GM19372 (cell line): ENCODE measurements around the gene RCSD1.
A peak's percentile ranks its signal among the peaks of the same experiment; 100 is the strongest.
"Not testable (repeated sequence)": the region's sequence is repeated elsewhere in the genome, so short reads cannot be mapped to it uniquely, and the experiment has no call there.

Source experiments
- ATAC-seq: cut with Tn5 transposase; IDR thresholded peaks from one replicate; pipeline ENCODE4 v1.9.1; 2021; ENCODE audit warnings: mild to moderate bottlenecking, low read depth, moderate library complexity; ENCODE audit not compliant: unreplicated experiment

The RCSD1 gene

GRCh38 chr1:167710836-167711235, 80.8 kb downstream of the RCSD1 start:
- no peak for ATAC-seq

- no peak for ATAC-seq
These were observed 81.8 kb downstream of the RCSD1 start for GRCh38 chr1:167711797-167712196.

- ATAC-seq, result no peak
These were observed 83.5 kb downstream of the RCSD1 start for GRCh38 chr1:167713330-167714081.

DNA sequence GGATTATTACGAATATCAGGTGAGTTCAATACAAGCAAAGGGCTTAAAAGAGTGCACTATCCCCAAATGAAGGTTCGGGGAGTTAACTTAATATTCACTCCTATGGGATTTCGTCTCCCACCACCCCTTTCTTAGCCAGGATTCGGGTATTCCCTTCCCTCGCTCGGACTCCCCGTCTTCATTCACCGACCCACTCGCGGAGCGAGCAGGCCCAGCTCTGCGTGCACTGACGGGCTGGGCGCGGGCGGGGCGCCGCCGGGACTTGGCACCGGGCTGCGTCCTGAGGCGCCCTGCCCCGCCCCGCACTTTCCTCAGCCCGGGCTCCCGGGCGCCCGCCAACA, 84.0 kb downstream of the RCSD1 start:
- ATAC-seq, result no peak

DNA sequence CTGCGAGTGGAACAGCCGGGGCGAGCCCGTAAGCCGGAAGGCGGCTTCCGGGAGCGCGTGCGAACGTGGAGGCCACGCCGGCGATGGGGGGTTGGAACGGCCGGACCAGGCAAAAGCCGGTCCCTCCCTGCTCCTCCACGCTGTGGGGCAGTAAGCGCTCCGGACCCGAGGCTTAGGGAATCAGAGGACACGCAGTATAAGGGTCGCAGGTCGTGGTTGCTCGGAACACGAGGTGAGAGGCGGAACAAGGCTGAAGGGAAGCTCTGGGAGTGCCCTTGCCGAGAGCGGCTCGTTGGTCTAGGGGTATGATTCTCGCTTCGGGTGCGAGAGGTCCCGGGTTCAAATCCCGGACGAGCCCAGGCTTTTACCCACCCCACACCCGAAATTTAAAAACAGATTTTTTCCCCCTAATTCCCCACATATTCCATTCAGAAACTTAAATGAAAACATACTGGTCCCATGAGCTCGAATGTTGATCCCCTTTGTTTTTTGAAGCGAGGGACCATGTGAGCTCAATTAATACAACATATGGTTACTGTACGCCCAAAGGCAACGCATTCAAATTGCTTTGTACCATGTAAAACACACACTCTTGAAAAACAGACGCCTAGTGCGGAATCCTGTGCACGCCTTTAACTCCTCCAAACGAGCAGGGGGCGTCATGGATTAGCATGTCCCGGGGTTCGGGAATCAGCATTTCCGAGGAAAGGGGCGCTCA, 84.6 kb downstream of the RCSD1 start:
- peak; percentile 54 for ATAC-seq

GRCh38 chr1:167715157-167715999, 85.3 kb downstream of the RCSD1 start:
- peak; percentile 35 for ATAC-seq

- no peak for ATAC-seq
These were observed 85.9 kb downstream of the RCSD1 start for GRCh38 chr1:167716000-167716271.

GRCh38 chr1:167717351-167717750, 87.3 kb downstream of the RCSD1 start:
- ATAC-seq, result no peak

DNA sequence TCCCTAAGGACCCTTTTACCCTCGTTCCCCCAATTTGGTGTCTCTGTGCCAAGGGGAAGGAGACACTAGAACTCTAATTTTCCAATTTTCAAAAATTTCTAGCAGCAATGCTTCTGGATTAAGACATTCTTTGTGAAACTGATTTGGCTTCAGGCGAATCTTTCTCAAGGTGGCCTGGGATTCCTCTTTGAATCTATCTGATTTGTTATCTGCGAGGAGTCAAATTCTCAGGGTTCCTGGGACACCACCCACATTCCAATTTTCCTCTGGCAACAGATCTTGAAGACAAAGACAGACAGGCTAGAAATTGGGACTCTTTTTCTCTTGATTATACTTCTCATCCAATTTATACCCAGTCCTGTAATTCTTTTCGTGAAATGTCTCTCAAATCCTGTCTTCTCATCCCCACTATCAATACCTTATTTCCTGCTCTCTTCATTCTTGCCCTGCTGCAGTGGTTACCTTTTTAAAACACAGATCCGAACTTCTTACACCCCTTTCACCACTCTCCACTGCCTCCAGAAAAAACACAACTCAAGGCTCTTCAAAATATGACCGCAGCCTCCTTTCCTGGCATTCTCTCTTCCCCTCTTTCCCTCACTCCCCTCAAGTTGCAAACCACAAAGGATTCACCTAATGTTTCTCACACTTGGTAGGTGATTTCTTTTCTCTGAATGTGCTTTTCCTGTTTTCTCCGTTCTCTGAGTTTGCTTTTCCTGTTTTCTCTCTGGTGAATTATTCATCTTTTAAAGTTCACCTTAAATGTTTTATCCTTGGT, 89.1 kb downstream of the RCSD1 start:
- ATAC-seq, result no peak

DNA sequence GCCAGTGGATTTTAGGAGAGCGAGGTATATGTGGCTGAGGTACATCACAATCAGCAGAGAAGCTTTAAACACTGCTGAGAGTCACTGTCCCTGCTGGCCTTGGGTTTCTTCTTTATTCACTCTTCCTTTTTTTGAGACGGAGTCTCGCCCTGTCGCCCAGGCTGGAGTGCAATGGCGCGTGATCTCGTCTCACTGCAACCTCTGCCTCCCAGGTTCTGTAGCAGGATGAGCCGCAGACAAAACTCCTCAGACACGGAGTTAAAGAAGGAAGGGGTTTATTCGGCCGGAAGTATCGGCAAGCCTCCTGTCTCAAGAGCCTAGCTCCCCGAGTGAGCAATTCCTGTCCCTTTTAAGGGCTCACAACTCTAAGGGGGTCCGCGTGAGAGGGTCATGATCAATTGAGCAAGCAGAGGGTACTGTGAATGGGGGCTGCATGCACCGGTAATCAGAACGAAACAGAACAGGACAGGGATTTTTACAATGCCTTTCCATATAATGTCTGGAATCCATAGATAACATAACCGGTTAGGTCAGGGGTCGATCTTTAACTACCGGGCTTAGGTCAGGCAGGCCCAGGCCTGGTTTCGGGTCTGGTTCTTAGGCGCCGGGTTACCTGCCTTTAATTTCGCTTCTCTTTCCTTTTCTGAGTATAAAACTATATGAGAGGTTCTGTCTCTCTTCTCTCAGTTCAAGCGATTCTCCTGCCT, 89.8 kb downstream of the RCSD1 start:
- ATAC-seq, result not testable (repeated sequence)

DNA sequence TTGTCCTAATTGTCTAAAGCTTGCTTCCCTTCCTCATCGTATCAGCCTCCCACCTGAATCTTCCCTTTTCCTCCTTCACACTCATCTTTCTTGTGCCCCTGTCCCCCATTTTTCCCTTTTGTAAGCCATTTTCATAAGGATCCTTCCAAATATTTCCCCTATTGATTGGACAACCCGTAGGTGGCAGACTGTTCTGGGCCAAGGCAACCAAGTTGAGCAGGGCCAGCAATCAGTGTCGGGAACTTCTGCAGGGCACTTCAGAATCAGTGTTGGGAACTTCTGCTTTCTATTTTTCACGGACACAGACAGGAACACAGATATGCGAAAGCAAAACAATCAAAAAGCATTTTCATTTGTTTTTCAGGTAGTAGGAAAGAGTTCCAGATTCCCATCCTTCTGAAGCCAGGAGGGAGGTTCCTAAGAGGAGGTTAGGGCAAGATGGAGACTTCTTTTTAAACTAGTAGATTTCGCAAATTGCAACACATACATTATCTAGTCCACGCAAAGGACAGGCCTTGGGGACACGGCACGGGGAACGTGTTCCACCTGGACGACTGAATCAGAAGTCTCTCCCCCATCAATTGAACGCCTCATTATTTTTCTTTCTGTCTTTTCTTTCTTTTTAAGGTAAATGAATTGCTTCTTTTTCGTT, 91.1 kb downstream of the RCSD1 start:
- no peak for ATAC-seq

DNA sequence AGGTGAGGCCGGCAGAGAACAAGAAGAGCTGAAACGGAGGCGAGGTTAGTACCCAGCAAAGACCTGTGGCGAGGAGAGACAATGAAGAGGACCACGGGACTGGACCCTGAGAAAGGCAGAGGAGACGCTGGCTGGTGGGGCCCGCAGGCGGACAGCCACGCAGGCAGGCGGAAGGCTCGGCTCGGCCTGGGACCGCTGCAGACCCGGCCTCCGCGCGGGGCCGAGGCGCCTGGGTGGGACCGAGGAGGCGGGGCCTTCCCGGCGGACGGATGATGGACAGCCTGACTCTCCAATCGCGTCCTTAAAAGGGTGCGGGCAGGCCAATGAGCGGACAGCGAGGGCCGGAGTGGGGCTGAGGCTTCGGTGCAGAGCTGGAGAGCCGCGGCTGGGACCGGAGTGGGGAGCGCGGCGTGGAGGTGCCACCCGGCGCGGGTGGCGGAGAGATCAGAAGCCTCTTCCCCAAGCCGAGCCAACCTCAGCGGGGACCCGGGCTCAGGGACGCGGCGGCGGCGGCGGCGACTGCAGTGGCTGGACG, 91.7 kb downstream of the RCSD1 start, which contains the start of gene MPZL1:
TSS of gene MPZL1 (plus strand) at position 366 of the 535 bp plus-strand sequence. CDS start 170 bp downstream, outside the sequence.
- ATAC-seq, result peak; percentile 91

- ATAC-seq, result peak; percentile 29
These were observed 92.3 kb downstream of the RCSD1 start for GRCh38 chr1:167722152-167722869.

DNA sequence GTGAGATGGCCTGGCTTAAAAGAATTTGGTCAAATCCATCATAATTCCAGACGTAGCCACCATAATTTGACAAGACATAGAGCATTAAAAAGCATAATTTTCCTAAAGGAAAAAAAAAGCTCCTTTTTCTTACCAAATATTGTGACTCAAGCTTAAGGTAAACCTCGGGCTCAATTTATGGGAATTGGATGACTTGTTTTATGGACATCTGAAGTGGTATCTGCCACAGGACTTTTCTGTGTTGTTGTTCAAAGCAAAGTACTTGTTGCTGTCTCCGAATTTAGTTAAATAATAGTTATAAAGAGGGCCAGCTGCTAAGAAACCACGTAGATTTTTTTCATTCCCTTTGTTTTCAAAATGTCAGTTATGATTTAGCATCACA, 92.8 kb downstream of the RCSD1 start:
- no peak for ATAC-seq

- no peak for ATAC-seq
These were observed 93.8 kb downstream of the RCSD1 start for GRCh38 chr1:167723707-167724323.

DNA sequence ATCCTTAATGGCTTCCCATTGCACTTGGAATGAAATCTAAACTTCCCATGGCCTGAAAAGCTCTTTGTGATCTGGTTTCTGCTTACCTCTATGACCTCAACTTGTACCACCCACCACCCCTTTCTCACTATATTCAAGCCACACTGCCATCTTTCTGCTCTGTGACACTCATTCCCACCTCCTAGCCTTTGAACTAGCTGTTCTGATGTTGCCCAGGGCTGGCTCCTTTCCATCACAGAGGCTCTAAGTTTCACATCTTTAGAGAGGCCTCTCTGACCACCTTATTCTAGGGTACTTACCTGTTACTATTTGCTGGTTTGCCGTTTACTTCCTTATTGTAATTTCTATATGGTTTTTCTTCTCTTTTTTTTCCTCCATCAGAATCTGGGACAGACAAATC, 96.0 kb downstream of the RCSD1 start:
- ATAC-seq, result no peak

DNA sequence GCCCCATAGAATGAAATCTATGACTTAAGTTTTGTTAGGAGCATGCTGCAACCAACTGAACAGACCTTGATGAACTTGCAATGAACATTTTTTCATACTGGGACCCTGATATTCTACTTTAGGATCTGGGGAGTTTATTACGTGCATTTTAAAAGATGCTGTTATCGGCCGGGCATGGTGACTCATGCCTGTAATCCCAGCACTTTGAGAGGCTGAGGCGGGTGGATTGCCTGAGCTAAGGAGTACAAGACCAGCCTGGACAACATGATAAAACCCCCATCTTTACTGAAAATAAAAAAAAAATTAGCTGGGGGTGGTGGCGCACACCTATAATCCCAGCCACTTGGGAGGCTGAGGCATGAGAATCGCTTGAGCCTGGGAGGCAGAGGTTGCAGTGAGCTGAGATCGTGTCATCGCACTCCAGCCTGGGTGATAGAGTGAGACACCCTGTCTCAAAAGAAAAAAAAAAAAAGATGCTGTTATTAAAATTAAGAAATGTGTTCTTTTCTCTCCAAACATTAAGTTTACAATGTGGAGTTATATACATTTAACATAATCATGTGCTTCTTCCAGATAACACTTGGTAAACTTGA, 98.9 kb downstream of the RCSD1 start:
- no peak for ATAC-seq

- no peak for ATAC-seq
These were observed 104.2 kb downstream of the RCSD1 start for GRCh38 chr1:167734227-167734626.
